AG04449 (cell line): ENCODE measurements around the gene KDR.

Source experiments
- CTCF ChIA-PET: fragments of 350-600 bp; formaldehyde crosslinking; extraction: SDS; loops from one replicate; lab custom pipeline; 2021; ENCODE audit warnings: antibody characterized with exemption; lab: Yijun Ruan, JAX
- POLR2A ChIA-PET: fragments of 400-600, 350-600 bp; formaldehyde crosslinking; extraction: SDS; loops from one replicate; lab custom pipeline; 2020; ENCODE audit warnings: antibody characterized with exemption, inconsistent platforms; lab: Yijun Ruan, JAX
- DNase-seq: peaks from one replicate; pipeline ENCODE4 v3.0.0-alpha.2; 2010; ENCODE audit warnings: low read depth, low spot score
- H3K4me3 ChIP-seq: 2 replicates; pipeline ENCODE4 v1.5.1; 2011; ENCODE audit warnings: low read depth, mild to moderate bottlenecking, control low read depth, low read length
- CTCF ChIP-seq: IDR thresholded peaks from one replicate; pipeline ENCODE4 v1.5.1; 2011; ENCODE audit warnings: mild to moderate bottlenecking, moderate library complexity, low read length, control low read depth, inconsistent platforms; ENCODE audit not compliant: insufficient read depth; ENCODE audit errors: missing control alignments

Gene KDR

GRCh38 chr4:55103224-55103623 is 22.2 kb downstream of the KDR start:
- no peak for TF ChIP-seq CTCF
- no peak for DNase-seq
- ChIA-PET CTCF (no interaction called here), POLR2A (no interaction called here)
- H3K4me3 ChIP-seq, result no peak overlapping the region

GRCh38 chr4:55099816-55100215 is 25.6 kb downstream of the KDR start:
- POLR2A ChIA-PET, result no interaction called here
- CTCF ChIA-PET, result no interaction called here

GRCh38 chr4:55098456-55099204 is 26.8 kb downstream of the KDR start:
- POLR2A ChIA-PET, result no interaction called here
- no peak for DNase-seq
- no peak for TF ChIP-seq CTCF
- no peak overlapping the region for H3K4me3 ChIP-seq
- CTCF ChIA-PET, result no interaction called here

More at GRCh38 chr4:55099816-55100215, 25.6 kb downstream of the KDR start:
- DNase-seq, result no peak
- no peak for TF ChIP-seq CTCF
- no peak overlapping the region for H3K4me3 ChIP-seq

- H3K4me3 ChIP-seq, result no peak overlapping the region
- no peak for DNase-seq
- TF ChIP-seq CTCF, result no peak
- POLR2A ChIA-PET, result no interaction called here
- CTCF ChIA-PET, result no interaction called here
Observed at GRCh38 chr4:55096619-55097018, 28.8 kb downstream of the KDR start.

GRCh38 chr4:55096045-55096444 is 29.4 kb downstream of the KDR start:
- no peak for DNase-seq
- H3K4me3 ChIP-seq, result no peak overlapping the region
- TF ChIP-seq CTCF, result no peak
- ChIA-PET POLR2A (no interaction called here), CTCF (no interaction called here)

GRCh38 chr4:55092504-55092903 is 32.9 kb downstream of the KDR start:
- POLR2A ChIA-PET, result no interaction called here
- no peak for DNase-seq
- CTCF ChIA-PET, result no interaction called here
- TF ChIP-seq CTCF, result no peak
- H3K4me3 ChIP-seq, result no peak overlapping the region
